HFFc6 (cell line): ENCODE data around the gene FATE1. TPM values are rescaled to one million over a fixed set of nuclear protein-coding genes. Genes with fewer than 3 reads are reported as not detected.

ENCODE experiments used
- DNase-seq: peaks from one replicate; pipeline ENCODE4 v3.0.0-alpha.2; 2018
- H3K27ac Mint-ChIP-seq: 2 replicates; pipeline ENCODE4 v1.8.0; 2020; ENCODE audit warnings: mild to moderate bottlenecking, mixed read lengths
- H3K27me3 Mint-ChIP-seq: 2 replicates; pipeline ENCODE4 v1.8.0; 2021; ENCODE audit warnings: mild to moderate bottlenecking, moderate library complexity, mixed read lengths; ENCODE audit not compliant: insufficient read depth
- H3K36me3 Mint-ChIP-seq: 2 replicates; pipeline ENCODE4 v1.8.0; 2021; ENCODE audit warnings: low read depth, mixed read lengths
- H3K4me1 Mint-ChIP-seq: 2 replicates; pipeline ENCODE4 v1.8.0; 2020; ENCODE audit warnings: low read depth, mixed read lengths
- H3K4me3 Mint-ChIP-seq: 2 replicates; pipeline ENCODE4 v1.8.0; 2020; ENCODE audit warnings: mild to moderate bottlenecking, moderate library complexity, mixed read lengths
- H3K9me3 Mint-ChIP-seq: 2 replicates; pipeline ENCODE4 v1.8.0; 2020; ENCODE audit warnings: mild to moderate bottlenecking, mixed read lengths
- CTCF ChIP-seq: fragments of 200-600 bp; sonication (generic); IDR thresholded peaks from 2 replicates; pipeline ENCODE4 v1.5.0; 2021; ENCODE audit warnings: antibody characterized with exemption, mild to moderate bottlenecking
- total RNA-seq, 6 experiments: library from RNA; stranded (reverse); fragmentation: NEBNext Ultra II Directional; extraction: Animal tissue kit (Norgen Biotek cat#: 25700); gene quantifications; 2 replicates in 1 of 6; 3 replicates in 5 of 6; pipeline ENCODE4 v1.2.3, GENCODE V29; 2021

Gene FATE1
- total RNA-seq, 6 experiments from 2014 or later: not detected

- Mint-ChIP-seq H3K36me3 (no peaks in the 10 kb centered on the region), H3K4me3 (no peak overlapping the region), H3K4me1 (no peaks in the 10 kb centered on the region; the same call in 1 of the 2 replicates), H3K27ac (no peak overlapping the region), H3K27me3 (peaks cover 2% of the 10 kb centered on the region), H3K9me3 (no peaks in the 10 kb centered on the region)
- DNase-seq: no peak
- TF ChIP-seq CTCF: no peak
These were observed 43.3 kb downstream of the FATE1 start for GRCh38 chrX:151759041-151759708.

- Mint-ChIP-seq H3K9me3 (no peaks in the 10 kb centered on the region; the same call in 1 of the 2 replicates), H3K4me1 (no peaks in the 10 kb centered on the region), H3K36me3 (no peaks in the 10 kb centered on the region), H3K4me3 (no peak overlapping the region), H3K27me3 (peaks cover 7% of the 10 kb centered on the region), H3K27ac (no peak overlapping the region)
- no peak for DNase-seq
- TF ChIP-seq CTCF: no peak
These were observed 47.0 kb downstream of the FATE1 start for GRCh38 chrX:151762802-151763201.

DNA sequence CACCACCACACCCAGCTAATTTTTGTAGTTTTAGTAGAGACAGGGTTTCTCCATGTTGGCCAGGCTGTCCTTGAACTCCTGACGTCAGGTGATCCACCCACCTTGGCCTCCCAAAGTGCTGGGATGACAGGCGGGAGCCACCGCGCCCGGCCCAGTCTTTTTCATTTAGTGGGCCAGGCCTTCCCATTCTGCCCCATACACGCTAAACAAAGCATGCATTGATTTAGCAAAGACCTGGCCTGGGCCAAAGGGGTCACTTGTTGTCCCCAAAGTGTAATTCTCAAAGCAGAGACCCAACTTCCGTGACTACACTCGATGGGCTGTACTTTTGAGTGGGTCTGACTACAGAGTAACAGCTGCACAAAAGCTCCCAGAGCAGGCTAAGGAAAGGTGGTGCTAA, 47.9 kb downstream of the FATE1 start:
- Mint-ChIP-seq H3K4me1 (no peaks in the 10 kb centered on the region), H3K27me3 (peaks cover 7% of the 10 kb centered on the region), H3K9me3 (no peaks in the 10 kb centered on the region; the same call in 1 of the 2 replicates), H3K27ac (no peak overlapping the region), H3K4me3 (no peak overlapping the region), H3K36me3 (no peaks in the 10 kb centered on the region)
- DNase-seq: no peak
- no peak for TF ChIP-seq CTCF

DNA sequence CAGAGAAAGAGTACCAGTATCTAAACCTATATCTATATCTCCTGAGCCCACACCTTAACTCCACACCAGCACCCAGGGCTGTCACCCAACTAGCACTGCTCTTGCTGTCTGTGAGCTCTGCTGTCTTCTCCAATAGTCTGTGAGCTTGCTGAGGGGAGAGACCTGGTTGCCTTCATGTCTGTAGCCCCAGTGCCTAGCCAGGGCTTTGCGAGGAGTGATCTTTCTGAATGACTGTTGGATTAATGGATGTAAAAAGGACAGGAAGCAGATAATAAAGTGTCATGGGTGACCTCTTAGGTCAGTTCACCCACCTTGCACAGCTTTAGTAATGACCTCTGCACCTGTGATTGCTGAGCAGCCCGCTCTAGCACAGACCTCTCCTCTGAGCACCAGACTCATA, 49.2 kb downstream of the FATE1 start:
- DNase-seq: no peak
- no peak overlapping the region for H3K4me3 Mint-ChIP-seq
- peaks cover 7% of the 10 kb centered on the region for H3K27me3 Mint-ChIP-seq
- H3K9me3 Mint-ChIP-seq: no peaks in the 10 kb centered on the region; the same call in 1 of the 2 replicates
- no peaks in the 10 kb centered on the region for H3K36me3 Mint-ChIP-seq
- no peaks in the 10 kb centered on the region for H3K4me1 Mint-ChIP-seq
- no peak overlapping the region for H3K27ac Mint-ChIP-seq
- TF ChIP-seq CTCF: no peak

DNA sequence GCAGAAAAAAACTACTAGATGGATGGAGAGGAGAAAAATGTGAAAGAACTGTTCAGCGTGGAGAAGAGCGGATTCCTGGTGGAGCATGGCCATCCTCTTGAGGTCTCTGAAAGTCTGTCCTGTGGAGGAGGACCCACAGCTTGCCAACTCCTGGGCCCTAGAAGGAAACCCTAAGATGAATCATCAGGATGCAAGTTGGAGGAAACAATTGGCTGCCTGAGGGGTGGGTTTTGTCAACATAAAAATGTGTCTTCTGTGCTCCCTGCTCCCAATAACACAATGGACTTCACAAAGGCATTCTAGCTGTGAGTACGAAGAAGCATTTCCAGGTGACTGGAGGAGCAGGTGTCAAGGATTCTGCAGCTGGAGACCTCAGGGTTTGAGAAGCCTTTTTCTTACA, 55.9 kb downstream of the FATE1 start:
- H3K4me3 Mint-ChIP-seq: no peak overlapping the region

More for the DNA sequence above, 55.9 kb downstream of the FATE1 start:
- TF ChIP-seq CTCF: no peak
- no peaks in the 10 kb centered on the region; the same call in 1 of the 2 replicates for H3K27me3 Mint-ChIP-seq
- no peak for DNase-seq
- no peak overlapping the region for H3K27ac Mint-ChIP-seq
- H3K4me1 Mint-ChIP-seq: no peaks in the 10 kb centered on the region
- no peaks in the 10 kb centered on the region; the same call in 1 of the 2 replicates for H3K9me3 Mint-ChIP-seq
- no peaks in the 10 kb centered on the region for H3K36me3 Mint-ChIP-seq

Other genes with a start within 250 kb of the FATE1 start
- gene PASD1, start 152.4 kb upstream of the FATE1 start, total RNA-seq: not detected
- gene PRRG3, start 20.6 kb upstream of the FATE1 start, total RNA-seq: not detected
- gene CNGA2, start 18.7 kb downstream of the FATE1 start, total RNA-seq: not detected
- not detected for gene MAGEA4, start 196.9 kb downstream of the FATE1 start, total RNA-seq